ENCODE measurements around the gene TMEM151B. TPM values are rescaled to one million over a fixed set of nuclear protein-coding genes. Genes with fewer than 3 reads are reported as not detected.

The TMEM151B gene
- total and polyA plus RNA-seq, 2 experiments from 2014 or later: 0.30 TPM

GRCh38 chr6:44305200-44305725, 35.0 kb downstream of the TMEM151B start:
- no peak for DNase-seq (ENCODE audit: low spot score)
- Histone ChIP-seq H3K36me3 (replicated peaks; ENCODE audit: insufficient read depth, low read depth) (no peaks in the 10 kb centered on the region), H4K20me1 (ENCODE audit: insufficient read depth, poor library complexity, severe bottlenecking) (no peaks in the 10 kb centered on the region), H3K27me3 (no peaks in the 10 kb centered on the region), H3K9me2 (replicated peaks; ENCODE audit: insufficient read depth) (no peaks in the 10 kb centered on the region), H3K4me3 (no peak overlapping the region), H3K27ac (no peak overlapping the region), H2AFZ (no peak overlapping the region), H3K4me2 (no peak overlapping the region), H3K9me3 (ENCODE audit: low read depth) (no peaks in the 10 kb centered on the region), H3K79me2 (no peaks in the 10 kb centered on the region), H3K4me1 (ENCODE audit: insufficient read depth) (no peaks in the 10 kb centered on the region)
- 93% methylated on average over 5 of the region's 5 CpGs for WGBS (ENCODE audit: low lambda C conversion rate, missing lambda C conversion rate)
- TF ChIP-seq CTCF (IDR thresholded peaks at IDR 0.05; ENCODE audit: poor library complexity): no peak
- TF ChIP-seq EZH2phosphoT487 (IDR thresholded peaks at IDR 0.05; ENCODE audit: low read depth, severe bottlenecking, unreplicated experiment): no peak
- no peak for TF ChIP-seq EZH2 (IDR thresholded peaks at IDR 0.05; ENCODE audit: borderline replicate concordance)

- Histone ChIP-seq H4K20me1 (ENCODE audit: insufficient read depth, poor library complexity, severe bottlenecking) (no peaks in the 10 kb centered on the region), H3K27ac (no peak overlapping the region), H3K4me1 (ENCODE audit: insufficient read depth) (no peaks in the 10 kb centered on the region), H3K79me2 (no peaks in the 10 kb centered on the region), H2AFZ (no peak overlapping the region), H3K27me3 (no peaks in the 10 kb centered on the region), H3K9me2 (replicated peaks; ENCODE audit: insufficient read depth) (no peaks in the 10 kb centered on the region), H3K4me2 (no peak overlapping the region), H3K4me3 (no peak overlapping the region), H3K36me3 (replicated peaks; ENCODE audit: insufficient read depth, low read depth) (no peaks in the 10 kb centered on the region), H3K9me3 (ENCODE audit: low read depth) (no peaks in the 10 kb centered on the region)
- DNase-seq (ENCODE audit: low spot score): no peak
- WGBS (ENCODE audit: low lambda C conversion rate, missing lambda C conversion rate): 92% methylated on average over 8 of the region's 8 CpGs
- no peak for TF ChIP-seq EZH2phosphoT487 (IDR thresholded peaks at IDR 0.05; ENCODE audit: low read depth, severe bottlenecking, unreplicated experiment)
- no peak for TF ChIP-seq EZH2 (IDR thresholded peaks at IDR 0.05; ENCODE audit: borderline replicate concordance)
- TF ChIP-seq CTCF (IDR thresholded peaks at IDR 0.05; ENCODE audit: poor library complexity): no peak
These were observed 36.5 kb downstream of the TMEM151B start for GRCh38 chr6:44306710-44307109.

- TF ChIP-seq CTCF (IDR thresholded peaks at IDR 0.05; ENCODE audit: poor library complexity) (no peak), EZH2 (IDR thresholded peaks at IDR 0.05; ENCODE audit: borderline replicate concordance) (no peak), EZH2phosphoT487 (IDR thresholded peaks at IDR 0.05; ENCODE audit: low read depth, severe bottlenecking, unreplicated experiment) (no peak)
- H2AFZ ChIP-seq: no peak overlapping the region
- no peaks in the 10 kb centered on the region for H3K36me3 ChIP-seq (replicated peaks; ENCODE audit: insufficient read depth, low read depth)
These were observed 37.0 kb downstream of the TMEM151B start for GRCh38 chr6:44307217-44307616.

More at GRCh38 chr6:44307217-44307616, 37.0 kb downstream of the TMEM151B start:
- WGBS (ENCODE audit: low lambda C conversion rate, missing lambda C conversion rate): 98% methylated on average over 10 of the region's 10 CpGs
- H3K79me2 ChIP-seq: peaks cover 5% of the 10 kb centered on the region
- no peaks in the 10 kb centered on the region for H4K20me1 ChIP-seq (ENCODE audit: insufficient read depth, poor library complexity, severe bottlenecking)
- no peaks in the 10 kb centered on the region for H3K9me2 ChIP-seq (replicated peaks; ENCODE audit: insufficient read depth)
- DNase-seq (ENCODE audit: low spot score): no peak
- no peak overlapping the region for H3K27ac ChIP-seq
- H3K27me3 ChIP-seq: no peaks in the 10 kb centered on the region
- no peak overlapping the region for H3K4me2 ChIP-seq
- H3K4me3 ChIP-seq: no peak overlapping the region
- no peaks in the 10 kb centered on the region for H3K9me3 ChIP-seq (ENCODE audit: low read depth)
- H3K4me1 ChIP-seq (ENCODE audit: insufficient read depth): peaks cover 3% of the 10 kb centered on the region
